Embryonic facial prominence (tissue), 1 donor: ENCODE data around the gene UCK1.

Source experiments
- DNase-seq: peaks from one replicate; pipeline ENCODE4 v3.0.0-alpha.2; 2016; ENCODE audit errors: extremely low spot score

Gene UCK1

GRCh38 chr9:131530920-131531832 is at the start of gene UCK1:
Gene UCK1, minus strand, starts transcription at chr9:131531263. Its CDS starts 89 bp downstream, at chr9:131531174.
- DNase-seq, result peak; percentile 52

GRCh38 chr9:131580358-131580757 is 49.3 kb upstream of the UCK1 start:
- no peak for DNase-seq

GRCh38 chr9:131579789-131580211 is 48.7 kb upstream of the UCK1 start:
- no peak for DNase-seq

GRCh38 chr9:131578731-131579504 is 47.9 kb upstream of the UCK1 start:
- DNase-seq, result no peak

- DNase-seq, result no peak
Observed at GRCh38 chr9:131578021-131578420, 47.0 kb upstream of the UCK1 start.

- DNase-seq, result no peak
Observed at GRCh38 chr9:131577005-131578000, 46.2 kb upstream of the UCK1 start.

- no peak for DNase-seq
Observed at GRCh38 chr9:131575946-131576853, 45.1 kb upstream of the UCK1 start.

- DNase-seq, result no peak
Observed at GRCh38 chr9:131574730-131575640, 43.9 kb upstream of the UCK1 start.

GRCh38 chr9:131567910-131568309 is 36.8 kb upstream of the UCK1 start:
- DNase-seq, result no peak

GRCh38 chr9:131566158-131566557 is 35.1 kb upstream of the UCK1 start:
- no peak for DNase-seq

- no peak for DNase-seq
Observed at GRCh38 chr9:131565369-131565768, 34.3 kb upstream of the UCK1 start.

- no peak for DNase-seq
Observed at GRCh38 chr9:131562032-131562959, 31.2 kb upstream of the UCK1 start.

GRCh38 chr9:131559421-131560000 is 28.4 kb upstream of the UCK1 start:
- no peak for DNase-seq

- no peak for DNase-seq
Observed at GRCh38 chr9:131557855-131558548, 26.9 kb upstream of the UCK1 start.

- DNase-seq, result no peak
Observed at GRCh38 chr9:131555841-131556673, 25.0 kb upstream of the UCK1 start.

GRCh38 chr9:131554843-131555351 is 23.8 kb upstream of the UCK1 start:
- DNase-seq, result no peak
